ENCODE measurements around the gene PIGH. TPM values are rescaled to one million over a fixed set of nuclear protein-coding genes. Genes with fewer than 3 reads are reported as not detected.

PIGH gene
- total RNA-seq, 1 experiment from 2014 or later = 19.0 TPM

DNA sequence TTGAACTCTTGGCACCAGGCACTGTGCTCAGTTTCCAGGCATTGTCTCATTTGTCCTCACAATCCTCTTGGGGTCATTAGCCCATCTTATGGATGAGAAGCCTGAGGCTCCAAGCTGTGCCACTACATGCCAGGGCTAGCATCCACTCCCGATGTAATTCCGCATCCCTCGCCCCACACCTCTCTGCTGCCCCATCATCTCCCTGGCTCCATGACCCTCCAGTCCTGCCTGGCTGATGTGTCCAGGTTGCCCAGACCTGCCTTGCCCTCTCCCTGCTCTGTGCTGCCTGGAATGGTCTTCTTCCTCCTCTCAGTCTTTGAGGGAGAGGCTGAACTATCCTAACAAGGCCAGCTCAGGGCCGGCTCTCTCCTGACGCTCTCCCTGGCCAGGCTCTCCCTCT, 27.5 kb downstream of the PIGH start:
- Mint-ChIP-seq H3K36me3 (ENCODE audit: insufficient read depth, unreplicated experiment) (no peaks in the 10 kb centered on the region), H3K4me1 (ENCODE audit: low read depth, unreplicated experiment) (peaks cover 9% of the 10 kb centered on the region), H3K4me3 (ENCODE audit: low read depth, unreplicated experiment) (no peak overlapping the region), H3K27me3 (ENCODE audit: unreplicated experiment) (no peaks in the 10 kb centered on the region), H3K9me3 (ENCODE audit: low read depth, unreplicated experiment) (no peaks in the 10 kb centered on the region), H3K27ac (ENCODE audit: unreplicated experiment) (no peak overlapping the region)
- no TSS peak for BruUV-seq (replicated peaks)
- CTCF ChIA-PET = interaction anchor here (1.0 to 2.7 kb wide), 3 partner anchors 10 to 146 kb away, joined by 3 to 64 read pairs (median 11); no protein-coding TSS in a partner anchor
- intact Hi-C loops (cut with micrococcal nuclease; ENCODE audit: unreplicated experiment) = no loop called here
- TF ChIP-seq, protein P1, sequence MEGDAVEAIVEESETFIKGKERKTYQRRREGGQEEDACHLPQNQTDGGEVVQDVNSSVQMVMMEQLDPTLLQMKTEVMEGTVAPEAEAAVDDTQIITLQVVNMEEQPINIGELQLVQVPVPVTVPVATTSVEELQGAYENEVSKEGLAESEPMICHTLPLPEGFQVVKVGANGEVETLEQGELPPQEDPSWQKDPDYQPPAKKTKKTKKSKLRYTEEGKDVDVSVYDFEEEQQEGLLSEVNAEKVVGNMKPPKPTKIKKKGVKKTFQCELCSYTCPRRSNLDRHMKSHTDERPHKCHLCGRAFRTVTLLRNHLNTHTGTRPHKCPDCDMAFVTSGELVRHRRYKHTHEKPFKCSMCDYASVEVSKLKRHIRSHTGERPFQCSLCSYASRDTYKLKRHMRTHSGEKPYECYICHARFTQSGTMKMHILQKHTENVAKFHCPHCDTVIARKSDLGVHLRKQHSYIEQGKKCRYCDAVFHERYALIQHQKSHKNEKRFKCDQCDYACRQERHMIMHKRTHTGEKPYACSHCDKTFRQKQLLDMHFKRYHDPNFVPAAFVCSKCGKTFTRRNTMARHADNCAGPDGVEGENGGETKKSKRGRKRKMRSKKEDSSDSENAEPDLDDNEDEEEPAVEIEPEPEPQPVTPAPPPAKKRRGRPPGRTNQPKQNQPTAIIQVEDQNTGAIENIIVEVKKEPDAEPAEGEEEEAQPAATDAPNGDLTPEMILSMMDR (IDR thresholded peaks at IDR 0.05; ENCODE audit: unreplicated experiment) = no peak
- no peak for DNase-seq

DNA sequence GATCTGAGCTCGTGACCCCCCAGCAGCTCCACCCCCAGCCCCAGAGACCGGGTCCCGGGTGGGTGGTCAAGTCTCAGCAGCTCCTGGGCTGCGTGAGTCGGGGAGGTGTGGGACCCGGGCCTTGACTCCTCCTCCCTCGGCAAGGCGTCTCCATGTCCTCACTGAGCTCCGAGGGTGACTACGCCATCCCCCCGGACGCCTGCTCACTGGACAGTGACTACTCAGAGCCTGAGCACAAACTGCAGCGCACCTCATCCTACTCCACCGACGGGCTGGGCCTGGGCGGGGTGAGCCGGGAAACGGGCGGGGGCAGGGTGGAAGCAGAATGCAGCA, 28.1 kb downstream of the PIGH start:
- BruUV-seq (replicated peaks) = no TSS peak
- Mint-ChIP-seq H3K36me3 (ENCODE audit: insufficient read depth, unreplicated experiment) (no peaks in the 10 kb centered on the region), H3K4me1 (ENCODE audit: low read depth, unreplicated experiment) (peaks cover 9% of the 10 kb centered on the region), H3K27ac (ENCODE audit: unreplicated experiment) (no peak overlapping the region), H3K27me3 (ENCODE audit: unreplicated experiment) (no peaks in the 10 kb centered on the region), H3K9me3 (ENCODE audit: low read depth, unreplicated experiment) (no peaks in the 10 kb centered on the region), H3K4me3 (ENCODE audit: low read depth, unreplicated experiment) (no peak overlapping the region)
- intact Hi-C loops (cut with micrococcal nuclease; ENCODE audit: unreplicated experiment) = loop anchor here (1.0 kb wide), 2 partner anchors 46 to 145 kb away; no protein-coding TSS in a partner anchor
- TF ChIP-seq, protein P1 (IDR thresholded peaks at IDR 0.05; ENCODE audit: unreplicated experiment) = no peak
- no peak for DNase-seq
- CTCF ChIA-PET = interaction anchor here (0.6 to 2.8 kb wide), 11 partner anchors 10 to 152 kb away, joined by 3 to 64 read pairs (median 5); partner anchors contain the start of gene PLEKHH1

- intact Hi-C loops (cut with micrococcal nuclease; ENCODE audit: unreplicated experiment) = loop anchor here (1.0 kb wide), 2 partner anchors 45 to 144 kb away; no protein-coding TSS in a partner anchor
- Mint-ChIP-seq H3K27ac (ENCODE audit: unreplicated experiment) (no peak overlapping the region), H3K27me3 (ENCODE audit: unreplicated experiment) (no peaks in the 10 kb centered on the region), H3K9me3 (ENCODE audit: low read depth, unreplicated experiment) (no peaks in the 10 kb centered on the region), H3K36me3 (ENCODE audit: insufficient read depth, unreplicated experiment) (no peaks in the 10 kb centered on the region), H3K4me3 (ENCODE audit: low read depth, unreplicated experiment) (no peak overlapping the region), H3K4me1 (ENCODE audit: low read depth, unreplicated experiment) (peaks cover 9% of the 10 kb centered on the region)
- DNase-seq = peak; percentile 68
- BruUV-seq (replicated peaks) = no TSS peak
- CTCF ChIA-PET = interaction anchor here (0.6 to 2.8 kb wide), 18 partner anchors 9 to 151 kb away, joined by 3 to 64 read pairs (median 4); partner anchors contain the start of gene PLEKHH1
- TF ChIP-seq, protein P1 (IDR thresholded peaks at IDR 0.05; ENCODE audit: unreplicated experiment) = peak; percentile 73
These were observed 28.6 kb downstream of the PIGH start for GRCh38 chr14:67571275-67571990.

DNA sequence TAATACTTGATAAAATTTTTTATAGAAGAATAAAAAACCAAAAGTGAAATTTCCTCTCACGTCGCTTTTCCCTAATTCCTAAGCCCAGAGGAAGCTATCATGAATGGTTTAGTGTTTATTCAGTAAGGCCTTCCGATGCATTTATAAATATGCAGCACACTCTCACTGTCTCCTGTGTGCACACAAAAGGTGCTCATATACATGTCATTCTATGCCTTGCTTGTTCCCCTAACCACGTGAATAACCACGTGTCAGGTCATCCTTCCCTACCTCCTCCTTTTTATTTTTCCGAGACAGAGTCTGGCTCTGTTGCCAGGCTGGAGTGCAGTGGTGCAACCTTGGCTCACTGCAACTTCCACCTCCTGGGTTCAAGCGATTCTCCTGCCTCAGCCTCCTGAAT, 29.6 kb downstream of the PIGH start:
- no peak for DNase-seq
- Mint-ChIP-seq H3K27ac (ENCODE audit: unreplicated experiment) (no peak overlapping the region), H3K27me3 (ENCODE audit: unreplicated experiment) (no peaks in the 10 kb centered on the region), H3K4me1 (ENCODE audit: low read depth, unreplicated experiment) (peaks cover 3% of the 10 kb centered on the region), H3K36me3 (ENCODE audit: insufficient read depth, unreplicated experiment) (no peaks in the 10 kb centered on the region), H3K4me3 (ENCODE audit: low read depth, unreplicated experiment) (no peak overlapping the region), H3K9me3 (ENCODE audit: low read depth, unreplicated experiment) (no peaks in the 10 kb centered on the region)
- TF ChIP-seq, protein P1 (IDR thresholded peaks at IDR 0.05; ENCODE audit: unreplicated experiment) = no peak
- CTCF ChIA-PET = interaction anchor here (0.5 to 2.8 kb wide), 7 partner anchors 8 to 1877 kb away, joined by 3 to 64 read pairs (median 5); no protein-coding TSS in a partner anchor
- no TSS peak for BruUV-seq (replicated peaks)
- intact Hi-C loops (cut with micrococcal nuclease; ENCODE audit: unreplicated experiment) = no loop called here
